ENCODE measurements around the gene TULP1.

Gene TULP1

GRCh38 chr6:35481226-35481625 lies 31.5 kb downstream of the TULP1 start:
- DNase-seq = no peak

GRCh38 chr6:35480176-35480575 lies 32.5 kb downstream of the TULP1 start:
- no peak for DNase-seq

- no peak for DNase-seq
Measured at GRCh38 chr6:35478259-35478658, 34.4 kb downstream of the TULP1 start.

GRCh38 chr6:35477551-35478179 lies 35.0 kb downstream of the TULP1 start:
- DNase-seq = no peak

- no peak for DNase-seq
Measured at GRCh38 chr6:35477028-35477427, 35.7 kb downstream of the TULP1 start.

- no peak for DNase-seq
Measured at GRCh38 chr6:35476004-35476403, 36.7 kb downstream of the TULP1 start.

- no peak for DNase-seq
Measured at GRCh38 chr6:35475573-35475972, 37.1 kb downstream of the TULP1 start.

GRCh38 chr6:35474942-35475570 lies 37.6 kb downstream of the TULP1 start:
- DNase-seq = no peak

GRCh38 chr6:35474131-35474941 lies 38.4 kb downstream of the TULP1 start:
- DNase-seq = no peak

- DNase-seq = no peak
Measured at GRCh38 chr6:35473850-35474130, 38.9 kb downstream of the TULP1 start.

- DNase-seq = no peak
Measured at GRCh38 chr6:35473075-35473849, 39.4 kb downstream of the TULP1 start.

- DNase-seq = no peak
Measured at GRCh38 chr6:35471836-35472345, 40.8 kb downstream of the TULP1 start.

- DNase-seq = no peak
Measured at GRCh38 chr6:35470663-35471120, 42.0 kb downstream of the TULP1 start.

- DNase-seq = peak in 1 of 2 experiments; percentile 41
Measured at GRCh38 chr6:35469751-35470662, 42.7 kb downstream of the TULP1 start.

- no peak for DNase-seq
Measured at GRCh38 chr6:35468980-35469750, 43.5 kb downstream of the TULP1 start.

- peak; percentile 94 to 98 for DNase-seq
Measured at GRCh38 chr6:35468181-35468979, 44.3 kb downstream of the TULP1 start, which contains the start of gene RPL10A. RPL10A (plus strand) TSS chr6:35468401; CDS start chr6:35468435, 34 bp downstream.

GRCh38 chr6:35465646-35466045 lies 47.0 kb downstream of the TULP1 start:
- no peak for DNase-seq

GRCh38 chr6:35463292-35463691 lies 49.4 kb downstream of the TULP1 start:
- no peak for DNase-seq

GRCh38 chr6:35461270-35461669 lies 51.4 kb downstream of the TULP1 start:
- no peak for DNase-seq

- DNase-seq = no peak
Measured at GRCh38 chr6:35457907-35458306, 54.8 kb downstream of the TULP1 start.

Data from NCI-H446 (cell line).